Measurements from ENCODE around the gene GDAP1L1. TPM values are rescaled to one million over a fixed set of nuclear protein-coding genes. Genes with fewer than 3 reads are reported as not detected.

The GDAP1L1 gene
- total RNA-seq, 4 donors from 2014 or later: 0.23 to 0.83 TPM; not detected in 2

GRCh38 chr20:44203161-44203560 lies 43.9 kb upstream of the GDAP1L1 start:
- no peaks in the 10 kb centered on the region for H3K27me3 ChIP-seq
- peaks cover 8 to 70% (median 48%) of the 10 kb centered on the region in 4 donors for H3K36me3 ChIP-seq
- WGBS: 49% methylated on average over 2 of the region's 2 CpGs
- DNase-seq (ENCODE audit: extremely low spot score): no peak
- intact Hi-C loops (cut with DNase I): no loop called here
- H3K4me3 ChIP-seq: no peak overlapping the region
- TF ChIP-seq POLR2A (IDR thresholded peaks at IDR 0.05; ENCODE audit: low read depth) (no peak), POLR2AphosphoS5 (IDR thresholded peaks at IDR 0.05) (peak; percentile 40 to 51), CTCF (IDR thresholded peaks at IDR 0.05) (no peak)
- H3K27ac ChIP-seq (replicated peaks in 1 of 4): peak overlapping the region; percentile 61 to 99 (median 86)
- H3K4me1 ChIP-seq: peaks cover 76 to 93% (median 87%) of the 10 kb centered on the region in 4 donors
- H3K9me3 ChIP-seq: no peaks in the 10 kb centered on the region

GRCh38 chr20:44204156-44204831 lies 42.8 kb upstream of the GDAP1L1 start:
- Histone ChIP-seq H3K27ac (replicated peaks in 1 of 4) (peak overlapping the region; percentile 61 to 99 (median 86)), H3K27me3 (no peaks in the 10 kb centered on the region), H3K9me3 (no peaks in the 10 kb centered on the region), H3K36me3 (peaks cover under 1 to 59% (median 42%) of the 10 kb centered on the region in 4 donors), H3K4me3 (no peak overlapping the region), H3K4me1 (peaks cover 88 to 97% (median 95%) of the 10 kb centered on the region in 4 donors)
- DNase-seq (ENCODE audit: extremely low spot score): no peak
- intact Hi-C loops (cut with DNase I): no loop called here
- TF ChIP-seq EP300 (IDR thresholded peaks at IDR 0.05): no peak
- TF ChIP-seq POLR2AphosphoS5 (IDR thresholded peaks at IDR 0.05): peak in 1 of 2 donors; percentile 67
- 90% methylated on average over 4 of the region's 4 CpGs for WGBS

- no peaks in the 10 kb centered on the region for H3K9me3 ChIP-seq
- 87% methylated on average over 10 of the region's 10 CpGs for WGBS
- no peak overlapping the region for H3K4me3 ChIP-seq
- no peak for DNase-seq (ENCODE audit: extremely low spot score)
- peak overlapping the region; percentile 61 to 99 (median 86) for H3K27ac ChIP-seq (replicated peaks in 1 of 4)
- intact Hi-C loops (cut with DNase I): no loop called here
- no peaks in the 10 kb centered on the region for H3K27me3 ChIP-seq
- TF ChIP-seq POLR2AphosphoS5 (IDR thresholded peaks at IDR 0.05) (no peak), CTCF (IDR thresholded peaks at IDR 0.05) (no peak), POLR2A (IDR thresholded peaks at IDR 0.05; ENCODE audit: low read depth) (no peak), EP300 (IDR thresholded peaks at IDR 0.05) (no peak)
- peaks cover 91 to 97% (median 94%) of the 10 kb centered on the region in 4 donors for H3K4me1 ChIP-seq
- H3K36me3 ChIP-seq: peaks cover 0 to 54% (median 37%) of the 10 kb centered on the region in 4 donors
Measured at GRCh38 chr20:44204832-44205215, 42.3 kb upstream of the GDAP1L1 start.

GRCh38 chr20:44206132-44206531 lies 41.0 kb upstream of the GDAP1L1 start:
- peaks cover 0 to 41% (median 26%) of the 10 kb centered on the region in 4 donors for H3K36me3 ChIP-seq
- intact Hi-C loops (cut with DNase I): no loop called here
- DNase-seq (ENCODE audit: extremely low spot score): no peak
- H3K9me3 ChIP-seq: no peaks in the 10 kb centered on the region
- TF ChIP-seq EP300 (IDR thresholded peaks at IDR 0.05) (no peak), POLR2A (IDR thresholded peaks at IDR 0.05; ENCODE audit: low read depth) (no peak), CTCF (IDR thresholded peaks at IDR 0.05) (no peak), POLR2AphosphoS5 (IDR thresholded peaks at IDR 0.05) (no peak)
- peaks cover 79 to 85% (median 81%) of the 10 kb centered on the region in 4 donors for H3K4me1 ChIP-seq
- H3K4me3 ChIP-seq: no peak overlapping the region
- no peaks in the 10 kb centered on the region for H3K27me3 ChIP-seq
- peak overlapping the region; percentile 95 to 99 (median 98) for H3K27ac ChIP-seq (replicated peaks in 1 of 4)

GRCh38 chr20:44207126-44207723 lies 39.9 kb upstream of the GDAP1L1 start:
- TF ChIP-seq CTCF (IDR thresholded peaks at IDR 0.05) (no peak), POLR2AphosphoS5 (IDR thresholded peaks at IDR 0.05) (peak in 1 of 2 donors; percentile 71)

More at GRCh38 chr20:44207126-44207723, 39.9 kb upstream of the GDAP1L1 start:
- no peak for DNase-seq (ENCODE audit: extremely low spot score)
- H3K9me3 ChIP-seq: no peaks in the 10 kb centered on the region
- H3K27ac ChIP-seq (replicated peaks in 1 of 4): peak overlapping the region; percentile 95 to 99 (median 98)
- H3K36me3 ChIP-seq: peaks cover 0 to 30% (median 17%) of the 10 kb centered on the region in 4 donors
- intact Hi-C loops (cut with DNase I): no loop called here
- peaks cover 76 to 83% (median 82%) of the 10 kb centered on the region in 4 donors for H3K4me1 ChIP-seq
- 27% methylated on average over 3 of the region's 3 CpGs for WGBS
- H3K27me3 ChIP-seq: no peaks in the 10 kb centered on the region
- H3K4me3 ChIP-seq: peak overlapping the region in 3 of 4 donors; percentile 81 to 93 (median 91)
